Measurements from ENCODE around the gene NCAM2.

DNA sequence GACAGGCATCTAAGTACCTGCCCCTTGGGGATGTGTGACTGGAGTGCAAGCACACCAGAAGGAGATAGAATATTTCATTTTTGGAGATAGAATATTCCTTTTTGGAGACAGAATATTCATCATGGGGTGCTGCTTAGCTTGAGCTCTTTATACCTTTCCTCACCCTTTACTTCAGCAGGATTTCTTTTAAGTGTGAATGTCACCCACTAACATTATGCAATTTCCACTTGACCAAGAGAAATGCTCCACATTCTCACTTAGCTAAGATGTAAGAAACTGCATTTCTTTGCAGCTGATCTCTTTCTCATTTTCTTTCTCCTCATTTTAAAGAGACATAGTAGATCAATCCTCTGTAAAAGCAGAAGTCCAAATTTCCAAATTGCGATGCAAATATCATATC, 436.7 kb downstream of the NCAM2 start:
- TF ChIP-seq EZH2 (IDR thresholded peaks at IDR 0.05): no peak
- TF ChIP-seq, protein P1, sequence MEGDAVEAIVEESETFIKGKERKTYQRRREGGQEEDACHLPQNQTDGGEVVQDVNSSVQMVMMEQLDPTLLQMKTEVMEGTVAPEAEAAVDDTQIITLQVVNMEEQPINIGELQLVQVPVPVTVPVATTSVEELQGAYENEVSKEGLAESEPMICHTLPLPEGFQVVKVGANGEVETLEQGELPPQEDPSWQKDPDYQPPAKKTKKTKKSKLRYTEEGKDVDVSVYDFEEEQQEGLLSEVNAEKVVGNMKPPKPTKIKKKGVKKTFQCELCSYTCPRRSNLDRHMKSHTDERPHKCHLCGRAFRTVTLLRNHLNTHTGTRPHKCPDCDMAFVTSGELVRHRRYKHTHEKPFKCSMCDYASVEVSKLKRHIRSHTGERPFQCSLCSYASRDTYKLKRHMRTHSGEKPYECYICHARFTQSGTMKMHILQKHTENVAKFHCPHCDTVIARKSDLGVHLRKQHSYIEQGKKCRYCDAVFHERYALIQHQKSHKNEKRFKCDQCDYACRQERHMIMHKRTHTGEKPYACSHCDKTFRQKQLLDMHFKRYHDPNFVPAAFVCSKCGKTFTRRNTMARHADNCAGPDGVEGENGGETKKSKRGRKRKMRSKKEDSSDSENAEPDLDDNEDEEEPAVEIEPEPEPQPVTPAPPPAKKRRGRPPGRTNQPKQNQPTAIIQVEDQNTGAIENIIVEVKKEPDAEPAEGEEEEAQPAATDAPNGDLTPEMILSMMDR (IDR thresholded peaks at IDR 0.05): no peak
- no peak for TF ChIP-seq EZH2phosphoT487 (IDR thresholded peaks at IDR 0.05)

Data from neural progenitor cell (in vitro differentiated cells).